GM19193 (cell line): ENCODE results near the gene ENKUR.

ENCODE experiments used
- POLR2A ChIP-seq: IDR thresholded peaks from 4 replicates; pipeline ENCODE4 v1.6.1; 2011; ENCODE audit not compliant: insufficient read depth, insufficient read length; ENCODE audit errors: extremely low read depth

ENKUR gene, protein sequence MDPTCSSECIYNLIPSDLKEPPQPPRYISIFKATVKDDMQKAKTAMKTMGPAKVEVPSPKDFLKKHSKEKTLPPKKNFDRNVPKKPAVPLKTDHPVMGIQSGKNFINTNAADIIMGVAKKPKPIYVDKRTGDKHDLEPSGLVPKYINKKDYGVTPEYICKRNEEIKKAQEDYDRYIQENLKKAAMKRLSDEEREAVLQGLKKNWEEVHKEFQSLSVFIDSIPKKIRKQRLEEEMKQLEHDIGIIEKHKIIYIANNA

DNA sequence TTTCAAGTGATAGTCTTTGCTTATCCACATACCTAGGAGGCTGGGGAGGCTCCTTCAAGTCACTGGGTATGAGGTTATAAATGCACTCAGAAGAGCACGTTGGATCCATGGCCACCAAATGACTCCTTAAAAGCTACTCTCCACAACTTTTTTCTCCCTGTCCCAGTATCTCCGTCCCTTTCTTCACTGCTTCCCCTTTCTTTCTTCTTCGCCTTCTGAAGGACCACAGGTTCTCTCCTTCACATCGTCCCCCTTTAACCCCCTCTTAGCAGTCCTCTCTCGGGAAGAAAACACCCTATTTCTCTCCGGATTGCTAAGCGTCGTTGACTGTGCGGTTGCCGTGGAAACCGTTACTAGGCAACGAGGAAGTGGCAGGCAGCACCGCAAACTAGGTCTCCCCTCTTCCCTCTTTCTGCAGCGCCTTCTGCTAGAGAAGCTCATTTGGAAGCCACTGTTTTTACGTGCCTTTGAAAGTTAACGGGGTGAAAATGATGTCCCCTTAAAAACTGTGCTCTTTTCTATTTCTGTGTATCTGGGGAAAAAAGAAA, at the start of gene ENKUR:
TSS of gene ENKUR (minus strand) at position 331 of the 548 bp plus-strand sequence. CDS start at position 109, 222 bp downstream.
- no peak for TF ChIP-seq POLR2A

DNA sequence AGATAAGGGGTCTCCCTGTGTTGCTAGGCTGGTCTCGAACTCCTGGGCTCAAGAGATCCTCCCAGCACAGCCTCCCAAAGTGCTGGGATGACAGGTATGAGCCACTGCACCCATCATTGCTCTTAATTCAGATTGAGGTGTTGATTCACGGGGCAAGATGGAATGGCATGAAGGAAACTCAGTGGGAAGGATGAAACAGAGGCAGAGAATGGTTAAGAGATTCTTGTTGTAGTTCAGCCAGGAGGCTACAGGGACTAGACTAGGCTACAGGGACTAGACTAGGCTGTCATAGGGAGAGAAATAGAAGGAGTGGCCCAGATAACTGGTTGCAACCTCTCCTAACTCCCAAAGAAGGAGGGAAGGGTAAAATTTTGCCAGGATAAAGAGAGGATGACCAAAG, 48.4 kb upstream of the ENKUR start:
- no peak for TF ChIP-seq POLR2A

DNA sequence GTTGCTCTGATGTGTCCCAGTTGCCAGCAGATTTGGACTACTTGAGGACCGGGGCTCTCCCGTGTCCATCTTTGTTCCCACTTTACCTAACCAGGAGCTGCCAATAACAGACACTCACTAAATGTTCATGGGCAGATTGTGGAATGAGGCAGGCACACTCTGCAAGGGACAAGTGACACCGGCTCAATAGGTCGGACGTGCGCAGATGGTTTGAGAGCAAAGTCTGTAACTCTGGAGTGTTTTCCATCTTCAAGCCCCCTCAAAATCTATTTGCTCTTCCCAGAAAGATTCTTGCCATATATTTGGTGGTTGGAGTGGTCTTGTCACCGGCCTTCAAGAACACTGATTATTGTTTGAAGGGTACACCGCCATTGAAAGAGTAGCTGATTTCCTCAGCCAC, 47.7 kb upstream of the ENKUR start:
- no peak for TF ChIP-seq POLR2A

DNA sequence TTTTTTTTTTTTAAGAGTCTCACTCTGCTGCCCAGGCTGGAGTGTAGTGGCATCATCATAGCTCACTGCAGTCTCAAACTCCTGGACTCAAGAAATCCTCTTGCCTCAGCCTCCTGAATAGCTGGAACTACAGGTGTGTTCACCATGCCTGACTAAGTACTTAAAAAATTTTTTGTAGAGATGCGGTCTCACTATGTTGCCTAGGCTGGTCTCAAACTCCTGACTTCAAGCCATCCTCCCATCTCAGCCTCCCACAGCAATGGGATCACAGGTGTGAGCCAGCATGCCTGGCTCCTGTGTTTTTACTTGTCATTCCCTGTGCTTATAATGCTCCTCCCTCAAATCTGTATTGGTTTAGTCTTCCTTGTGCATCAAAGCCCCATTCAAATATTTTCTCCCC, 47.2 kb upstream of the ENKUR start:
- TF ChIP-seq POLR2A: no peak

DNA sequence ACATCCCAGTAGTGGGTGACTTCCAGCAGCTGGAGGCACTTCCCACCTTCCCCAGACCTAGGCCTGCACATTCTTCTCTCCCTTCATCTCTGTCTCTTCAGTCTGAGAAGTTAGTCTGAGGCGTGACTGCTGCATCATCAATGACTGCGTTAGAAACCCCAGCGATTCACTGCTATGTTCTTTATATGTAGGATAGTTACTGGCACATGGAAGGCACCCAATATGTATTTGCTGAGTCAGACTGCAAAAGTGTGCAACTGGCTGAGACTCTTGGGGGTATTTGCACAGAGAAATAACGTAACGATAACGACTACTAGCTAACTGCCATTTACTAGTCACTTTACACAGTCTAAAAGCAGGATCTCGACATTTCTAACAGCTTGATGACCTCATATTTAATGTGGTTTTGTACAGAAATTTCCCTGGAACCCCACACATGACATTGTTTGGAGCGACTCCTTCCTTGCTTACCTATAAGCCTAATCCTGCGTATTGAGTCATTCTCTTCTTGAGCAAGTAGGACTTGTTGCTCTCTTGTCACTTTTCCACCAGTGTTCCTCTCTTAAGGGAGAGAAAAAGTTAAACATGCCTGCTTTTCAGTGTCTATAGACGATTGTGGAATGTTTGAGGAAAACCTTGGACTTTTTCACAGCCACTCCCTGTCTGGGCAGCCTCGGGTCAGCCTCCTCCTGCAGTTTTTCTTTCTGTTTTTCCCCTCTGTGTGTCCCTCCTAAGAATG, 45.9 kb upstream of the ENKUR start:
- no peak for TF ChIP-seq POLR2A

DNA sequence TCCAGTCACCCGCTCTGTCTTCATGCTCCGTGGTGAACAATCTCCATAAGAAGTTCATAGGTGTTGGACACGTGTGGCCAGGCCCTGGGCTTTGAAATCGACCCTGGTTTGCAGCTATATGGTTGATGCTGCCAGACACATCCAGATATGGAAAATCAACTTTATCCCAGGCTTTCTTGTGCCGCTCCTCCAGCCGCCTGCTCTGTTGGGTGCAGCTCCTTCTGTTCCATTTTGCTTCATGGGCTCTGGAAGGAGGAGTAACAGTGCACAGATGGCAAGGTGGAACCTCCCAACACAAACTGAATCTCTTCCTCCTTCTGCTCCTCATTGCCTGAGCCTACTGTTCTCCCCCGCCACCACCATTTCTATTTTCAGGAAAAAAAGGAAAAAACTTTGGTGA, 45.2 kb upstream of the ENKUR start:
- TF ChIP-seq POLR2A: no peak

DNA sequence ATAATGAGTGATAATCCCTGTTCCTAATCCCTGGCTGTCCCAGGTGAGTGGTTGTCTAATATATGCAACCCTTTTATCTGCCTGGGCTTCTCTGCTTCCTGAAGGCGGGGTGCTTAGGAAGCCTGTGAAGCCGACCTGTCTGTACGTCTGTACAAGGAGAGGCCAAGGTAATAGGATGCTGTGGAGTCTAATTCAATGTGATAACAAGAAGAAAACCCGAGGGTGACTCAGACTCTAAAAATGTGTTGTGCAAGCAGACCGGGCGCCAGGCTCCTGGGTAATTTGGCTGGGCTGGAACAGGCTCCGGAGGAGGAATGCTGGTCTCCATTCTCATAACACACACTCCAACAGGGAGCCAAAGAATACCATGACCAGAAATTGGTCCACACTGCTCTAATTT, 44.0 kb upstream of the ENKUR start:
- TF ChIP-seq POLR2A: no peak

DNA sequence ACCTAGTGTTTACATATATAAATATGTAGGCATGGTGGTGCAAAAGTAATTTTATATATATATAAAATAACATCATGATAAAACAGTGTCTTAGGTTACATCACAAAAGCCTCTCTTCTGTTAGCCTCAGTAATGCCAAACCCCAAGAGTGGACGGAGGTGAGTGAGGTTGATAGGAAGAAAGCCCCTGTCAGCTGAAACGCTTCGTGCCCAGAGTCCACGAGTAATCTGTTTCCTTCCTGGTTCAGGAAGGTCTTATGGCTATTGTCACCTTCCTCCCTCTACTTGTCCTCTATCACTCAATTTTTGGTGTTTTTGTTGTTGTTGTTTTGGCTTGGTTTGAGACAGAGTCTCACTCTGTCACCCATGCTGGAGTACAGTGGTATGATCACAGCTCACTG, 41.9 kb upstream of the ENKUR start:
- no peak for TF ChIP-seq POLR2A

DNA sequence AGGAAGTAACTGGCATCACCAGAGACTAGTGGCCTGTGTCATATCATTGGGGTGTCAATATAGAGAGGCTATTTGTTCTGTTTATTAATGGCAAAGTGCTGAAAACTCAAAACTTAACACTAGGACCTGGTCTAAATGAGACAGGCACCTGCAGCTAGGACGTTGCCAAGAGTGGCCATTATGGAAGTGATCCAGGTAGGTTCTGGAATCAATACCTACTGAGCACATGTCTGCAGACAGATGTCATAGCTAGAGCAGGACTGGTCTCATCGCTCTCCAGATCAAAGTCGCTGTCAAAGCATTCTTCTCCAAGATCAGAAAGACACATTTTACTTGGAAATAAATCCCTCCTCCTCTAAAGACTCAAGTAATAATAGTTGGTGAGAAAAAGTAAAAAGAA, 40.8 kb upstream of the ENKUR start:
- TF ChIP-seq POLR2A: no peak

DNA sequence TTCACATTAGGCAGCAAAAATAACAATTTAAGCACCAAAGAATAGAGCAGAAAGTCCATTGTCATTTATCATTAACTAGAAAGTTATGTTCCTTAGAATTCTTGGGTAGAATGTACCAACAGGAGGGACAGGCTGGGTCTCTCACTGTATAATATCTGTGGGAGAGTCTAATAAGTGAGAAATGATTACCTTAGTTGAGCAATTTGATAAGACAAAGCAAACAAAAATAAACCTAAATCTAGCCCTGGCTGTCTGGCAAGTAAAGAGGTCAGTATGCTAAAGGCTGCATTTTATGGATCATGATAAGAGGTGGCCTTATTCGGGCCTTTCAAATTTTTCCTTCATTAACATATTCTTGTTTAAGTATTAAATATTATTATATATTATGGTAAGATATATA, 36.1 kb upstream of the ENKUR start:
- no peak for TF ChIP-seq POLR2A

DNA sequence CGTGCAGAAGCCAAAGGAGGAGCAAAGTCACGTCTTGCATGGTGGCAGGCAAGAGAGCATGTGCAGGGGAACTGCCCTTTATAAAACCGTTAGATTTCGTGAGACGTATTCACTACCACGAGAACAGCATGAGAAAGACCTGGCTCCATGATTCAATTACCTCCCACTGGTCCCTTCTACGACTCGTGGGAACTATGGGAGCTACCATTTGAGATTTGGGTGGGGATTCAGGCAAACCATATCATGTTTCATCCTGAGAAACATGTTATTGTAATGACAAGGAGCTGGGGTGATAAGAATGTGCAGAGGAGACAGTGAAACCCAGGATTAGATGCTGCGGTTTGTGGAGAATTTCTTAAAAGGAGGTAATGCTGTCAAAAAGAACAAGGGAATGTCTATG, 34.4 kb upstream of the ENKUR start:
- no peak for TF ChIP-seq POLR2A

DNA sequence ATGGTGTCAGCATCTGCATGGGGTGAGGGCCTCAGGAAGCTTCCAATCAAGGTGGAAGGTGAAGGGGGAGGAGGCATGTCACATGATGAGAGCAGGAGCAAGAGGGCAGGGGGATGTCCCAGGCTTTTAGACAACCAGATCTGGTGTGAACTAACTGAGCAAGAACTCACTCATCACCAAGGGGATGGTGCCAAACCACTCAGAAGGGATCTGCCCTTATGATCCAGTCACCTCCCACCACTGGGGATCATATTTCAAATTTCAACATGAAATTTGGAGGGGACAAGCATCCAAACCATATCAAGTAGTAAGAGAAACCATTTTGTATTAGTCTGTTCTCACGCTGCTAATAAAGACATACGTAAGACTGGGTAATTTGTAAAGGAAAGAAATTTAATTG, 34.0 kb upstream of the ENKUR start:
- TF ChIP-seq POLR2A: no peak

DNA sequence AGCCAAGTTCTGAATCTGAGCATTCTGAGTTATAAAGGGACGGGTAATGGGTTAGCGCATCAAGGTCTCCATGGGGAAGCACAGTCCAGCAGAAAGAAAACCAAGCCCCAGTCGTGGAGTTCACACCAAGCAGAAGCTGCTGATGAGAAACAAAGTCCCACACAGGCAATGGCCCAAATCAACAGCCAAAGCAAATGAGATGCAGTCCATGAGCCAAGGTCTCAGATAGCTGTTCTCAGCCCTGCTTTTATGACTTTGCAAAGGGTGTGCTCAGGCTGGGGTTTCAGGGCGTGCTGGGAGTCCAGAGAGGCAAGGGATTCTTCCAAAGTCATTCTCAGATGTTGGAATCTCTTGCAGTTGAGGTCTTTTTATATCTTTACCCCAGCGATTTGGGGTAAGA, 32.5 kb upstream of the ENKUR start:
- no peak for TF ChIP-seq POLR2A

DNA sequence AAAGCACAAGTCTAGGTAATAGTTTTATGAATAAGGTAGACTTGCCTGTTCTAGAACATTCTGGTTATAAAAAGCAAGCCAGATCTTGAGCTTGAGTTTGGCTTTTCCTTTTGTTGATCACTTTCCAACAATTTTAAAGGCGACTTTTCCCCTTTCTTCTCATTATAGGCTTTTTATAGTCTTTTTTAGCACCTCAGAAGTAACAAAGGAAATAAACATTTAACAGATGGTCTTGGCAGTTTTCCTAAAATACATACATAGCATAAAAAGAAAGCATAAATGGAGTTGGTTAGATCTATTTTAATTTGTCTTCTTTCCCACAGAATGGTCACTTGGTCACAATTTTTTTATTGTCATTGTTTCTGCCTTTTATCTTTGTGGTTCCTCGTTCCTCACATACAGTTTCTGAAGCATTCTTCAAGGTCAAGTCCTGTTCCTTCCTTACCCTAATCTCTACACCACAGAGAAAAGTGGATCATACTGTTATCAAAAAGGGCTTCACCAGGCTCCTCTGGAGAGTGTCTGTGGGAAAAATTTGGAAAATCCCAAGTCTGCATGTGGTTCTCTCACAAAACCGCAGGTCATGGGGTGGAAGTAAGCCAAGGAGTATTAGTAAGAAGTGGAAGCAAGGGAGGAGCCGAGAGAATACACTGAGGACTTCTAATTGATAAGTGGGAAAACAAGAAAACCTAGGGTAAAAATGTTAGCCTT, 31.8 kb upstream of the ENKUR start:
- no peak for TF ChIP-seq POLR2A

DNA sequence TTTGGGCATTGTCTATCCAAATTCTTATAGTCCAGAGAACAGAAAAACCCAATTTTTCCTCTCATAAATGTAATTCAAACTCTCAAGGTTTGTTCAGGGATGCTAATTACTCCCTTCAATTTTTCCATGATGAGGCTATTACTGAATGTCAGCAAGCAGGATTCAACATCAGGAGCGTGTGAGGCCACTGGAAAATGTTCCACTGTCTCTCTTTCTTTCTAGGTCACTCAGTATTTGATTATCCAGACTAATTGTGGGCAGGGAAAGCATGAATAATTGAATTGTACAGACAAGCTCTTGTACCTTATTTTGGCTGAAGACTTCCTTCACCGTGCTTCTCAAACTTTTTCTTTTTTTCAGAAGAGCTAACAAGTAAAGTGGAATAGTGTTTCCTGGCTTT, 31.1 kb upstream of the ENKUR start:
- TF ChIP-seq POLR2A: no peak
